ENCODE data around the gene ZFP37.
"Not testable (repeated sequence)": the region's sequence is repeated elsewhere in the genome, so short reads cannot be mapped to it uniquely, and the experiment has no call there.

Gene ZFP37

GRCh38 chr9:113056191-113057106 lies at the start of gene ZFP37:
ZFP37 (minus strand) TSS chr9:113056724; CDS start chr9:113056688, 36 bp downstream.
- no peak for DNase-seq

GRCh38 chr9:113105345-113105744 lies 48.8 kb upstream of the ZFP37 start:
- not testable (repeated sequence) for DNase-seq

- DNase-seq = no peak
Observed at GRCh38 chr9:113095561-113095960, 39.0 kb upstream of the ZFP37 start.

GRCh38 chr9:113089924-113090323 lies 33.4 kb upstream of the ZFP37 start:
- not testable (repeated sequence) for DNase-seq

- DNase-seq = not testable (repeated sequence)
Observed at GRCh38 chr9:113089143-113089505, 32.6 kb upstream of the ZFP37 start.

GRCh38 chr9:113088456-113089142 lies 32.1 kb upstream of the ZFP37 start:
- DNase-seq = not testable (repeated sequence)

GRCh38 chr9:113062932-113063310 lies 6.4 kb upstream of the ZFP37 start:
- DNase-seq = not testable (repeated sequence)

GRCh38 chr9:113062256-113062931 lies 5.9 kb upstream of the ZFP37 start:
- DNase-seq = not testable (repeated sequence)

- not testable (repeated sequence) for DNase-seq
Observed at GRCh38 chr9:113061072-113061850, 4.7 kb upstream of the ZFP37 start.

GRCh38 chr9:113059581-113060284 lies 3.2 kb upstream of the ZFP37 start:
- DNase-seq = not testable (repeated sequence)

GRCh38 chr9:113057193-113057592 lies 669 bp upstream of the ZFP37 start:
- no peak for DNase-seq

GRCh38 chr9:113042884-113043657 lies 13.5 kb downstream of the ZFP37 start:
- DNase-seq = no peak

GRCh38 chr9:113026200-113026599 lies 30.3 kb downstream of the ZFP37 start:
- DNase-seq = no peak

- DNase-seq = no peak
Observed at GRCh38 chr9:113018247-113018646, 38.3 kb downstream of the ZFP37 start.

- DNase-seq = no peak
Observed at GRCh38 chr9:113012492-113012891, 44.0 kb downstream of the ZFP37 start.

GRCh38 chr9:113011911-113012381 lies 44.6 kb downstream of the ZFP37 start, which contains the start of gene ZNF883:
ZNF883 (minus strand) TSS chr9:113012192.
- DNase-seq = no peak

GRCh38 chr9:113005777-113006176 lies 50.7 kb downstream of the ZFP37 start:
- DNase-seq = no peak

GRCh38 chr9:112997236-112997941 lies 59.1 kb downstream of the ZFP37 start:
- DNase-seq = no peak
